T follicular helper cell (primary cell): ENCODE measurements around the gene TMEM202.
"Not testable (repeated sequence)": the region's sequence is repeated elsewhere in the genome, so short reads cannot be mapped to it uniquely, and the experiment has no call there.

Experiments used
- DNase-seq: peaks from one replicate; pipeline ENCODE4 v3.0.0-alpha.2; 2020; ENCODE audit warnings: low read depth

The TMEM202 gene

GRCh38 chr15:72402726-72403125, 4.6 kb downstream of the TMEM202 start:
- no peak for DNase-seq

GRCh38 chr15:72404356-72404755, 6.3 kb downstream of the TMEM202 start:
- DNase-seq, result no peak

GRCh38 chr15:72404841-72405240, 6.7 kb downstream of the TMEM202 start:
- no peak for DNase-seq

- DNase-seq, result no peak
Measured at GRCh38 chr15:72406936-72407335, 8.8 kb downstream of the TMEM202 start.

- no peak for DNase-seq
Measured at GRCh38 chr15:72411111-72411510, 13.0 kb downstream of the TMEM202 start.

- DNase-seq, result no peak
Measured at GRCh38 chr15:72411544-72411943, 13.4 kb downstream of the TMEM202 start.

- DNase-seq, result not testable (repeated sequence)
Measured at GRCh38 chr15:72413337-72413736, 15.2 kb downstream of the TMEM202 start.

- no peak for DNase-seq
Measured at GRCh38 chr15:72415304-72415703, 17.2 kb downstream of the TMEM202 start.

GRCh38 chr15:72419768-72420167, 21.7 kb downstream of the TMEM202 start:
- DNase-seq, result not testable (repeated sequence)

GRCh38 chr15:72420576-72420975, 22.5 kb downstream of the TMEM202 start:
- DNase-seq, result no peak

- no peak for DNase-seq
Measured at GRCh38 chr15:72421484-72421883, 23.4 kb downstream of the TMEM202 start.

- no peak for DNase-seq
Measured at GRCh38 chr15:72423256-72423655, 25.2 kb downstream of the TMEM202 start.

GRCh38 chr15:72426753-72427152, 28.6 kb downstream of the TMEM202 start:
- no peak for DNase-seq

- DNase-seq, result no peak
Measured at GRCh38 chr15:72437650-72438316, 39.7 kb downstream of the TMEM202 start.

- DNase-seq, result not testable (repeated sequence)
Measured at GRCh38 chr15:72442848-72443247, 44.7 kb downstream of the TMEM202 start.

GRCh38 chr15:72445426-72445825, 47.3 kb downstream of the TMEM202 start:
- DNase-seq, result no peak

- no peak for DNase-seq
Measured at GRCh38 chr15:72450805-72451204, 52.7 kb downstream of the TMEM202 start.

- DNase-seq, result no peak
Measured at GRCh38 chr15:72451224-72451623, 53.1 kb downstream of the TMEM202 start.

GRCh38 chr15:72456684-72457083, 58.6 kb downstream of the TMEM202 start:
- no peak for DNase-seq
